NCI-H2171 (cell line): Measurements from ENCODE around the gene TBXAS1.

ENCODE experiments used
- DNase-seq: peaks from one replicate; lab custom pipeline; 2025; lab: John Stamatoyannopoulos, UW

Gene TBXAS1

GRCh38 chr7:140004672-140005071, 175.6 kb downstream of the TBXAS1 start:
- no peak for DNase-seq

- DNase-seq = no peak
Measured at GRCh38 chr7:140005341-140005740, 176.3 kb downstream of the TBXAS1 start.

GRCh38 chr7:140005754-140006503, 176.9 kb downstream of the TBXAS1 start:
- DNase-seq = no peak

GRCh38 chr7:140006600-140006999, 177.5 kb downstream of the TBXAS1 start:
- DNase-seq = no peak

GRCh38 chr7:140007051-140007690, 178.1 kb downstream of the TBXAS1 start:
- DNase-seq = no peak

- no peak for DNase-seq
Measured at GRCh38 chr7:140008755-140009610, 179.9 kb downstream of the TBXAS1 start.

- DNase-seq = no peak
Measured at GRCh38 chr7:140009735-140010134, 180.7 kb downstream of the TBXAS1 start.

- no peak for DNase-seq
Measured at GRCh38 chr7:140010194-140010895, 181.3 kb downstream of the TBXAS1 start.

GRCh38 chr7:140013676-140014075, 184.6 kb downstream of the TBXAS1 start:
- no peak for DNase-seq

- no peak for DNase-seq
Measured at GRCh38 chr7:140014123-140014522, 185.1 kb downstream of the TBXAS1 start.

- DNase-seq = no peak
Measured at GRCh38 chr7:140015471-140015970, 186.5 kb downstream of the TBXAS1 start.

GRCh38 chr7:140016540-140016939, 187.5 kb downstream of the TBXAS1 start:
- DNase-seq = no peak

- no peak for DNase-seq
Measured at GRCh38 chr7:140017034-140017433, 188.0 kb downstream of the TBXAS1 start.

GRCh38 chr7:140017543-140017942, 188.5 kb downstream of the TBXAS1 start:
- DNase-seq = no peak

- no peak for DNase-seq
Measured at GRCh38 chr7:140018125-140019043, 189.3 kb downstream of the TBXAS1 start.

- no peak for DNase-seq
Measured at GRCh38 chr7:140019172-140019571, 190.1 kb downstream of the TBXAS1 start.

- no peak for DNase-seq
Measured at GRCh38 chr7:140019606-140020005, 190.5 kb downstream of the TBXAS1 start.

GRCh38 chr7:140021603-140022002, 192.5 kb downstream of the TBXAS1 start:
- DNase-seq = no peak

GRCh38 chr7:140022582-140023211, 193.6 kb downstream of the TBXAS1 start:
- no peak for DNase-seq

- DNase-seq = no peak
Measured at GRCh38 chr7:140023728-140024127, 194.7 kb downstream of the TBXAS1 start.
